GM12892 (cell line): ENCODE data around the gene P3H3.

Source experiments
- POLR2A ChIP-seq: IDR thresholded peaks from 2 replicates; pipeline ENCODE4 v1.6.1; 2011; ENCODE audit warnings: low read depth, low read length, control low read depth
- POLR2AphosphoS5 ChIP-seq: IDR thresholded peaks from 2 replicates; pipeline ENCODE4 v1.6.1; 2011; ENCODE audit warnings: low read depth, low read length, control low read depth
- TAF1 ChIP-seq: IDR thresholded peaks from 2 replicates; pipeline ENCODE4 v1.6.1; 2011; ENCODE audit warnings: low read depth, mild to moderate bottlenecking, control low read depth, low read length, borderline replicate concordance

DNA sequence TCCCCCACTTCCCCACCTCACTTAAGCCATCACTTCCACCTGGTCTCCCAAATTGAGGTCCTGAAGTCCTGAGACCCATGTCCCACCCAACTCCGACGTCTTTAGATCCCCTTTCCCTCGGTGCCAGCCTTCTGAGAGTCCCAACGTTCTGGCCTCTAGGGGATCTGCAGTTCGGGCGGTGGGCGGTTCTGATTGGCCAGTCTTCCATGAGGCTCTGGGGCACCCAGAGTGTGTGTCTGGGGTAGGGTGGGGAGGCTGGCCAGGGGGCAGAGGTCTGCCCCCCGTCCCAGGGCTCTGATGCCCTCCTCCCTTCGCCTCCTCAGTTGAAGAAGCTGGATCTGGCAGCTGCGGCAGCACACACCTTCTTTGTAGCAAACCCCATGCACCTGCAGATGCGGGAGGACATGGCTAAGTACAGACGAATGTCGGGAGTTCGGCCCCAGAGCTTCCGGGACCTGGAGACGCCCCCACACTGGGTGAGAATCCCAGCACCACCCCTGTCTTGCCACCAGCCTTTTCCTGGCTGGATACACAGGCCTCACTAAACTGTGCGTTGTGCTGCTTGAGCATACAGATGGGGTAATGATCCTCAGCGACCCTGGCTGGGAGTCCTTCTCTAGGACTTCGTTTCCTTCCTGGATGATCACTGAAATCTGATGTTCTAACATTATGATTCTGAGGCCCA lies 1.5 kb downstream of the P3H3 start:
- no peak for TF ChIP-seq POLR2A
- TF ChIP-seq POLR2AphosphoS5 = no peak
- no peak for TF ChIP-seq TAF1
